ENCODE results near the gene PRKAR1A. TPM values are rescaled to one million over a fixed set of nuclear protein-coding genes. Genes with fewer than 3 reads are reported as not detected.

The PRKAR1A gene
- total and polyA plus RNA-seq, 2 of the 8 experiments (the other 6 are each of a cell fraction or from before 2014, with no cell fraction given) = 39.3 to 149 TPM

DNA sequence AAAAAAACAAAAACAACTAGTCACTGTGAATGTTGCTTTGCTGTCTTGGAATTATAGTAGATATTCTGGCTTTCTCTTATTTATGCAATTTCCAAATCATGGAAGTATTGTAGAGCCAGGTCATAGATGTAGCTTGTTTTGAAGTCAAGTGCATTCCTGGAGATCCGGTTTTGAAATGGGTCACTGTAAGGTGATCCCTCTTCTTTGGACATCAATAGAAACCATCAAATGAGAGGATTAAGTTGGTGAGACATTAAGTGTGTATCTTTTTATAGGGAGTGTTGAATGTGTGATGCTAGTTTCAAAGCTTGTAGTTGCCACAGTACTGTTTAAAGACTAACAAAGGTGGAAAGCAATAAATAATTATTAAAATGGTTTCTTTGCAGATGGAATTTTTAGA lies 4.5 kb downstream of the PRKAR1A start (continued):
- TF ChIP-seq, protein P1, sequence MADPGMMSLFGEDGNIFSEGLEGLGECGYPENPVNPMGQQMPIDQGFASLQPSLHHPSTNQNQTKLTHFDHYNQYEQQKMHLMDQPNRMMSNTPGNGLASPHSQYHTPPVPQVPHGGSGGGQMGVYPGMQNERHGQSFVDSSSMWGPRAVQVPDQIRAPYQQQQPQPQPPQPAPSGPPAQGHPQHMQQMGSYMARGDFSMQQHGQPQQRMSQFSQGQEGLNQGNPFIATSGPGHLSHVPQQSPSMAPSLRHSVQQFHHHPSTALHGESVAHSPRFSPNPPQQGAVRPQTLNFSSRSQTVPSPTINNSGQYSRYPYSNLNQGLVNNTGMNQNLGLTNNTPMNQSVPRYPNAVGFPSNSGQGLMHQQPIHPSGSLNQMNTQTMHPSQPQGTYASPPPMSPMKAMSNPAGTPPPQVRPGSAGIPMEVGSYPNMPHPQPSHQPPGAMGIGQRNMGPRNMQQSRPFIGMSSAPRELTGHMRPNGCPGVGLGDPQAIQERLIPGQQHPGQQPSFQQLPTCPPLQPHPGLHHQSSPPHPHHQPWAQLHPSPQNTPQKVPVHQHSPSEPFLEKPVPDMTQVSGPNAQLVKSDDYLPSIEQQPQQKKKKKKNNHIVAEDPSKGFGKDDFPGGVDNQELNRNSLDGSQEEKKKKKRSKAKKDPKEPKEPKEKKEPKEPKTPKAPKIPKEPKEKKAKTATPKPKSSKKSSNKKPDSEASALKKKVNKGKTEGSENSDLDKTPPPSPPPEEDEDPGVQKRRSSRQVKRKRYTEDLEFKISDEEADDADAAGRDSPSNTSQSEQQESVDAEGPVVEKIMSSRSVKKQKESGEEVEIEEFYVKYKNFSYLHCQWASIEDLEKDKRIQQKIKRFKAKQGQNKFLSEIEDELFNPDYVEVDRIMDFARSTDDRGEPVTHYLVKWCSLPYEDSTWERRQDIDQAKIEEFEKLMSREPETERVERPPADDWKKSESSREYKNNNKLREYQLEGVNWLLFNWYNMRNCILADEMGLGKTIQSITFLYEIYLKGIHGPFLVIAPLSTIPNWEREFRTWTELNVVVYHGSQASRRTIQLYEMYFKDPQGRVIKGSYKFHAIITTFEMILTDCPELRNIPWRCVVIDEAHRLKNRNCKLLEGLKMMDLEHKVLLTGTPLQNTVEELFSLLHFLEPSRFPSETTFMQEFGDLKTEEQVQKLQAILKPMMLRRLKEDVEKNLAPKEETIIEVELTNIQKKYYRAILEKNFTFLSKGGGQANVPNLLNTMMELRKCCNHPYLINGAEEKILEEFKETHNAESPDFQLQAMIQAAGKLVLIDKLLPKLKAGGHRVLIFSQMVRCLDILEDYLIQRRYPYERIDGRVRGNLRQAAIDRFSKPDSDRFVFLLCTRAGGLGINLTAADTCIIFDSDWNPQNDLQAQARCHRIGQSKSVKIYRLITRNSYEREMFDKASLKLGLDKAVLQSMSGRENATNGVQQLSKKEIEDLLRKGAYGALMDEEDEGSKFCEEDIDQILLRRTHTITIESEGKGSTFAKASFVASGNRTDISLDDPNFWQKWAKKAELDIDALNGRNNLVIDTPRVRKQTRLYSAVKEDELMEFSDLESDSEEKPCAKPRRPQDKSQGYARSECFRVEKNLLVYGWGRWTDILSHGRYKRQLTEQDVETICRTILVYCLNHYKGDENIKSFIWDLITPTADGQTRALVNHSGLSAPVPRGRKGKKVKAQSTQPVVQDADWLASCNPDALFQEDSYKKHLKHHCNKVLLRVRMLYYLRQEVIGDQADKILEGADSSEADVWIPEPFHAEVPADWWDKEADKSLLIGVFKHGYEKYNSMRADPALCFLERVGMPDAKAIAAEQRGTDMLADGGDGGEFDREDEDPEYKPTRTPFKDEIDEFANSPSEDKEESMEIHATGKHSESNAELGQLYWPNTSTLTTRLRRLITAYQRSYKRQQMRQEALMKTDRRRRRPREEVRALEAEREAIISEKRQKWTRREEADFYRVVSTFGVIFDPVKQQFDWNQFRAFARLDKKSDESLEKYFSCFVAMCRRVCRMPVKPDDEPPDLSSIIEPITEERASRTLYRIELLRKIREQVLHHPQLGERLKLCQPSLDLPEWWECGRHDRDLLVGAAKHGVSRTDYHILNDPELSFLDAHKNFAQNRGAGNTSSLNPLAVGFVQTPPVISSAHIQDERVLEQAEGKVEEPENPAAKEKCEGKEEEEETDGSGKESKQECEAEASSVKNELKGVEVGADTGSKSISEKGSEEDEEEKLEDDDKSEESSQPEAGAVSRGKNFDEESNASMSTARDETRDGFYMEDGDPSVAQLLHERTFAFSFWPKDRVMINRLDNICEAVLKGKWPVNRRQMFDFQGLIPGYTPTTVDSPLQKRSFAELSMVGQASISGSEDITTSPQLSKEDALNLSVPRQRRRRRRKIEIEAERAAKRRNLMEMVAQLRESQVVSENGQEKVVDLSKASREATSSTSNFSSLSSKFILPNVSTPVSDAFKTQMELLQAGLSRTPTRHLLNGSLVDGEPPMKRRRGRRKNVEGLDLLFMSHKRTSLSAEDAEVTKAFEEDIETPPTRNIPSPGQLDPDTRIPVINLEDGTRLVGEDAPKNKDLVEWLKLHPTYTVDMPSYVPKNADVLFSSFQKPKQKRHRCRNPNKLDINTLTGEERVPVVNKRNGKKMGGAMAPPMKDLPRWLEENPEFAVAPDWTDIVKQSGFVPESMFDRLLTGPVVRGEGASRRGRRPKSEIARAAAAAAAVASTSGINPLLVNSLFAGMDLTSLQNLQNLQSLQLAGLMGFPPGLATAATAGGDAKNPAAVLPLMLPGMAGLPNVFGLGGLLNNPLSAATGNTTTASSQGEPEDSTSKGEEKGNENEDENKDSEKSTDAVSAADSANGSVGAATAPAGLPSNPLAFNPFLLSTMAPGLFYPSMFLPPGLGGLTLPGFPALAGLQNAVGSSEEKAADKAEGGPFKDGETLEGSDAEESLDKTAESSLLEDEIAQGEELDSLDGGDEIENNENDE (IDR thresholded peaks at IDR 0.05; ENCODE audit: insufficient replicate concordance, low read length) = no peak
- TF ChIP-seq TEAD4 (IDR thresholded peaks at IDR 0.05; ENCODE audit: low read depth, low read length) (no peak), MAFK (IDR thresholded peaks at IDR 0.05; ENCODE audit: low read depth, low read length) (no peak), RAD21 (IDR thresholded peaks at IDR 0.05 in 1 of 2, conservative IDR thresholded peaks at IDR 0.05 in 1 of 2; ENCODE audit: low read depth in 2 of 2, low read length in 2 of 2) (no peak), RXRA (IDR thresholded peaks at IDR 0.05; ENCODE audit: insufficient read depth, low read depth, low read length) (no peak), CHD1 (IDR thresholded peaks at IDR 0.05; ENCODE audit: low read depth, low read length) (no peak), SUZ12 (IDR thresholded peaks at IDR 0.05; ENCODE audit: low read length) (no peak), POLR2A (IDR thresholded peaks at IDR 0.05; ENCODE audit: control extremely low read depth in 1 of 2, low read depth in 2 of 2, low read length in 2 of 2) (no peak), JUN (IDR thresholded peaks at IDR 0.05; ENCODE audit: low read depth, low read length) (no peak), POU5F1 (IDR thresholded peaks at IDR 0.05; ENCODE audit: low read depth, low read length) (no peak)
- TF ChIP-seq, protein P2, sequence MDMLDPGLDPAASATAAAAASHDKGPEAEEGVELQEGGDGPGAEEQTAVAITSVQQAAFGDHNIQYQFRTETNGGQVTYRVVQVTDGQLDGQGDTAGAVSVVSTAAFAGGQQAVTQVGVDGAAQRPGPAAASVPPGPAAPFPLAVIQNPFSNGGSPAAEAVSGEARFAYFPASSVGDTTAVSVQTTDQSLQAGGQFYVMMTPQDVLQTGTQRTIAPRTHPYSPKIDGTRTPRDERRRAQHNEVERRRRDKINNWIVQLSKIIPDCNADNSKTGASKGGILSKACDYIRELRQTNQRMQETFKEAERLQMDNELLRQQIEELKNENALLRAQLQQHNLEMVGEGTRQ (IDR thresholded peaks at IDR 0.05; ENCODE audit: low read length) = no peak
